Smooth muscle cell (in vitro differentiated cells): ENCODE data around the gene PTPRM. TPM values are rescaled to one million over a fixed set of nuclear protein-coding genes. Genes with fewer than 3 reads are reported as not detected.

Source experiments
- DNase-seq: peaks from one replicate; lab custom pipeline; 2025; ENCODE audit not compliant: unreplicated experiment; lab: John Stamatoyannopoulos, UW
- H2AFZ ChIP-seq: fragments of 200-600 bp; sonication (generic); 2 replicates; pipeline ENCODE4 v1.6.0; 2016; ENCODE audit warnings: antibody characterized with exemption, low read depth, mild to moderate bottlenecking
- H3F3A ChIP-seq: fragments of 200-600 bp; sonication (generic); 2 replicates; pipeline ENCODE4 v1.6.0; 2017; ENCODE audit warnings: antibody characterized with exemption, low read depth
- H3K27ac ChIP-seq: fragments of 200-600 bp; sonication (generic); 2 replicates; pipeline ENCODE4 v1.5.1; 2016; ENCODE audit warnings: low read depth, mild to moderate bottlenecking
- H3K27me3 ChIP-seq: fragments of 200-600 bp; sonication (generic); 2 replicates; pipeline ENCODE4 v1.6.1; 2016; ENCODE audit warnings: low read depth, mild to moderate bottlenecking
- H3K36me3 ChIP-seq: fragments of 200-600 bp; sonication (generic); 2 replicates; pipeline ENCODE4 v1.5.1; 2016; ENCODE audit warnings: low read depth
- H3K4me1 ChIP-seq: fragments of 200-600 bp; sonication (generic); 2 replicates; pipeline ENCODE4 v1.5.1; 2016; ENCODE audit warnings: low read depth
- H3K4me2 ChIP-seq: fragments of 200-600 bp; sonication (generic); 2 replicates; pipeline ENCODE4 v1.6.0; 2016; ENCODE audit warnings: mild to moderate bottlenecking
- H3K4me3 ChIP-seq: fragments of 200-600 bp; sonication (generic); 2 replicates; pipeline ENCODE4 v1.5.1; 2016; ENCODE audit warnings: mild to moderate bottlenecking
- H3K79me2 ChIP-seq: fragments of 200-600 bp; sonication (generic); 2 replicates; pipeline ENCODE4 v1.6.0; 2016; ENCODE audit warnings: low read depth, mild to moderate bottlenecking
- H3K9ac ChIP-seq: fragments of 200-600 bp; sonication (generic); 2 replicates; pipeline ENCODE4 v1.6.0; 2016; ENCODE audit warnings: low read depth
- H3K9me3 ChIP-seq: fragments of 200-600 bp; sonication (generic); replicated peaks from 2 replicates; pipeline ENCODE4 v1.5.1; 2016; ENCODE audit warnings: low read depth
- H4K20me1 ChIP-seq: fragments of 200-600 bp; sonication (generic); 2 replicates; pipeline ENCODE4 v1.6.0; 2016; ENCODE audit warnings: low read depth
- WGBS: methylation state at CpG from one replicate; pipeline ENCODE4 v1.1.7; 2016; ENCODE audit warnings: low lambda C conversion rate; 5-methylcytosine and 5-hydroxymethylcytosine counted together
- polyA plus RNA-seq: library from polyadenylated mRNA; unstranded; fragments of >200 nt; fragmentation: Nextera tagmentation; extraction: Ambion mirVana; gene quantifications from 2 replicates; pipeline ENCODE4 v1.2.1, GENCODE V29; 2016
- total RNA-seq: library from RNA; depleted of rRNA; stranded (reverse); fragments of >200 nt; gene quantifications from 2 replicates; pipeline ENCODE4 v1.2.3, GENCODE V29; 2014
- TF ChIP-seq, protein P1 (sequence below): fragments of 200-600 bp; sonication (generic); IDR thresholded peaks from 2 replicates; pipeline ENCODE4 v1.5.1; 2017; ENCODE audit warnings: borderline replicate concordance, mild to moderate bottlenecking, antibody characterized with exemption; ENCODE audit not compliant: insufficient read depth, poor library complexity, severe bottlenecking

Gene PTPRM
- total and polyA plus RNA-seq, 2 experiments from 2014 or later, result 57.5 to 115 TPM

DNA sequence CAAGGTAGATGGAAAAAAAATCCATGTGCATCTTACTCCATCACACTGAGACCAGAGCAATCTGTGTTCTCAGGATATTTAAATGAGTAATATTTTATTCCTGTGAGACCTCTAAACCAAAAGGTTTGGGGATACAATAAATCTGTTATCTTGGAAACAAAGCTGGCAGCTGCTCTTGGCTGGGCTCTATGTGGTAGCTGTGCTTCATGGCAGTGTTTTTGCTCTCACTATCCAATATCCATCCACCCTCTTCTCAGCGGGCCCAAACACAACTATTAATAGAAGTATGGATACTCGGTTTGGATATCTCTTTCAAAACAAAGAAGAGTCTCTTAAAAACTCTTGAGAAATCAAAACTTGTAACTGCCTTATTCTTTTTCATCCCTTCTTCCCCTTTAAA lies 797.3 kb downstream of the PTPRM start:
- H3K9me3 ChIP-seq, result no peaks in the 10 kb centered on the region
- no peaks in the 10 kb centered on the region for H3K36me3 ChIP-seq
- H4K20me1 ChIP-seq, result peaks cover 27% of the 10 kb centered on the region
- H3K4me3 ChIP-seq, result no peak overlapping the region
- H2AFZ ChIP-seq, result no peak overlapping the region
- no peak for DNase-seq
- no peak overlapping the region for H3K9ac ChIP-seq
- H3F3A ChIP-seq, result peaks cover 13% of the 10 kb centered on the region
- no peak overlapping the region for H3K27ac ChIP-seq
- TF ChIP-seq, protein P1, sequence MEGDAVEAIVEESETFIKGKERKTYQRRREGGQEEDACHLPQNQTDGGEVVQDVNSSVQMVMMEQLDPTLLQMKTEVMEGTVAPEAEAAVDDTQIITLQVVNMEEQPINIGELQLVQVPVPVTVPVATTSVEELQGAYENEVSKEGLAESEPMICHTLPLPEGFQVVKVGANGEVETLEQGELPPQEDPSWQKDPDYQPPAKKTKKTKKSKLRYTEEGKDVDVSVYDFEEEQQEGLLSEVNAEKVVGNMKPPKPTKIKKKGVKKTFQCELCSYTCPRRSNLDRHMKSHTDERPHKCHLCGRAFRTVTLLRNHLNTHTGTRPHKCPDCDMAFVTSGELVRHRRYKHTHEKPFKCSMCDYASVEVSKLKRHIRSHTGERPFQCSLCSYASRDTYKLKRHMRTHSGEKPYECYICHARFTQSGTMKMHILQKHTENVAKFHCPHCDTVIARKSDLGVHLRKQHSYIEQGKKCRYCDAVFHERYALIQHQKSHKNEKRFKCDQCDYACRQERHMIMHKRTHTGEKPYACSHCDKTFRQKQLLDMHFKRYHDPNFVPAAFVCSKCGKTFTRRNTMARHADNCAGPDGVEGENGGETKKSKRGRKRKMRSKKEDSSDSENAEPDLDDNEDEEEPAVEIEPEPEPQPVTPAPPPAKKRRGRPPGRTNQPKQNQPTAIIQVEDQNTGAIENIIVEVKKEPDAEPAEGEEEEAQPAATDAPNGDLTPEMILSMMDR, result no peak
- no peak overlapping the region for H3K4me2 ChIP-seq
- WGBS, result 86% methylated on average over 2 of the region's 2 CpGs
- H3K27me3 ChIP-seq, result peaks cover 26% of the 10 kb centered on the region
- H3K4me1 ChIP-seq, result peaks cover 23% of the 10 kb centered on the region
- no peaks in the 10 kb centered on the region for H3K79me2 ChIP-seq

DNA sequence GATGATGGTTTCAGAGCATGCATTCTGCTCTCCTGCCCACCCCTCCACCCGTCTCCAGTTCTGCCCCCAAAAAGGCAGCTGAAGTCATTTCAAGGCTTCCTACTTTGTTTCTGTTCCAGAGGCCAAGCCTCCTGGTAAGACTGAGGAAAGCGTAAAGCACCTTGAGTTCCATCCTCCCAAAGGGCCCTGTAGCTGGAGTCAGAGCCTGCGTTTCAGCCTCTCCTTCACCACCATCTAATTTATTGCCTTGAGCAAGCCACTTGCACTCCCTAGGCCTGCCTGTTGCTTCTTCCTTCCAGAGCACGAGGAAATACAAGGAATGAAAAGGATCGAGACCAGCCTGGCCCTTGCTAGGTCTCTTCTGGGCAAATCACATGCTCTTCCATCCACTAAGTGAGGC lies 797.9 kb downstream of the PTPRM start:
- Histone ChIP-seq H3F3A (peaks cover 7% of the 10 kb centered on the region), H3K4me2 (no peak overlapping the region), H3K9ac (no peak overlapping the region), H3K9me3 (no peaks in the 10 kb centered on the region), H3K36me3 (no peaks in the 10 kb centered on the region), H3K4me1 (peaks cover 16% of the 10 kb centered on the region), H3K4me3 (no peak overlapping the region), H3K79me2 (no peaks in the 10 kb centered on the region), H2AFZ (no peak overlapping the region), H3K27me3 (peaks cover 26% of the 10 kb centered on the region), H3K27ac (no peak overlapping the region), H4K20me1 (peaks cover 20% of the 10 kb centered on the region)
- 86% methylated on average over 5 of the region's 5 CpGs for WGBS
- TF ChIP-seq, protein P1, result no peak
- DNase-seq, result no peak

DNA sequence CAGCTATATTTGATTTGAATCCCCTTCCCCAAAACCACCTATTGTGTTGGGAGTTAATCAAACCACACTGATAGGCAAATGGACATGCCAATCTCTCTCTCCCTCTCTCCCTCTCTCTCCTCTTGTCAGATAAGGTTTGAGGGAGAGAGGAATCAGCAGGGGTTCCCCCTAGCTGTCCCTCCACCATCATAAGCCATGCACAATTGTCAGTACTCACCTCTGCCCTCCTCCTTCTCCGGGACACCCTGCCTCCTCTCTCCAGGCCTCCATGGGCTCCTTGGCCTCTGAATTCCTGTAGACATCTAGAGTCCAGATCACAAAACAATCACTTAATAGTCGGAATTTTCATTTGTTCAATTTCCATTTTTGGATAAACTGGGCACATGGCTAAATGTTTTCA lies 798.4 kb downstream of the PTPRM start:
- Histone ChIP-seq H3K9me3 (no peaks in the 10 kb centered on the region), H2AFZ (no peak overlapping the region), H3K27me3 (peaks cover 26% of the 10 kb centered on the region), H3F3A (peaks cover 3% of the 10 kb centered on the region), H4K20me1 (peaks cover 19% of the 10 kb centered on the region), H3K27ac (no peak overlapping the region), H3K36me3 (peaks cover 1% of the 10 kb centered on the region), H3K9ac (no peak overlapping the region), H3K79me2 (no peaks in the 10 kb centered on the region), H3K4me3 (no peak overlapping the region), H3K4me2 (no peak overlapping the region), H3K4me1 (peaks cover 11% of the 10 kb centered on the region)
- TF ChIP-seq, protein P1, result no peak
- 98% methylated on average over 2 of the region's 2 CpGs for WGBS
- DNase-seq, result no peak

DNA sequence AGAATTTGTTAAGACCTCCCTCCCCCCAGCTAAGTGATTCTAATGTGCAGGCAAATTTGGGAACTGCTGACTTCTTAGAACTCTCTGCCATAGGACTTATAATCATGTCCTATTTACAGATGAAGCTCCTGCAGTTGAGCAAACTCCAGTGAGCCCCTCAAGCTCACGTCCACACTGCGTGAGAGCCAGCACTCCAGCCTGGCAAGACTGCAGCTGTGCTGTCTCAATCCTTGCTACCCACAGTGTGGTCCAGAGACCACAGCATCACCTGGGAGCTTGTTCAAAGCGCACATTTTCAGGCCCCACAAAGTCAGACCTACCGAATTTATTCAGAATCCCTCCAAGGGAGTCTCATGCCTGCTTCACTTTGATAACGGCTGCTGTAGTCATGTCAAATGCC lies 799.0 kb downstream of the PTPRM start:
- H2AFZ ChIP-seq, result no peak overlapping the region
- peaks cover 4% of the 10 kb centered on the region for H3K36me3 ChIP-seq
- H3F3A ChIP-seq, result peaks cover 3% of the 10 kb centered on the region
- no peak overlapping the region for H3K27ac ChIP-seq
- H3K4me1 ChIP-seq, result peaks cover 6% of the 10 kb centered on the region
- H3K4me3 ChIP-seq, result no peak overlapping the region
- peaks cover 26% of the 10 kb centered on the region for H3K27me3 ChIP-seq
- H3K9me3 ChIP-seq, result no peaks in the 10 kb centered on the region
- H4K20me1 ChIP-seq, result peaks cover 19% of the 10 kb centered on the region
- TF ChIP-seq, protein P1, result no peak
- DNase-seq, result no peak
- WGBS, result 91% methylated on average over 5 of the region's 5 CpGs
- no peaks in the 10 kb centered on the region for H3K79me2 ChIP-seq
- no peak overlapping the region for H3K4me2 ChIP-seq
- no peak overlapping the region for H3K9ac ChIP-seq
